ENCODE results near the gene DDX1. TPM values are rescaled to one million over a fixed set of nuclear protein-coding genes. Genes with fewer than 3 reads are reported as not detected.

Gene DDX1
- total RNA-seq, 1 donor from 2014 or later: 58.5 TPM

GRCh38 chr2:15667809-15668556 is 76.3 kb downstream of the DDX1 start:
- Histone ChIP-seq H3K27me3 (ENCODE audit: control insufficient read depth, insufficient read depth, low read length) (no peaks in the 10 kb centered on the region), H3K36me3 (ENCODE audit: control insufficient read depth, insufficient read depth, low read length) (no peaks in the 10 kb centered on the region), H3K4me3 (ENCODE audit: low read depth, low read length) (no peak overlapping the region)
- TF ChIP-seq, protein P1, sequence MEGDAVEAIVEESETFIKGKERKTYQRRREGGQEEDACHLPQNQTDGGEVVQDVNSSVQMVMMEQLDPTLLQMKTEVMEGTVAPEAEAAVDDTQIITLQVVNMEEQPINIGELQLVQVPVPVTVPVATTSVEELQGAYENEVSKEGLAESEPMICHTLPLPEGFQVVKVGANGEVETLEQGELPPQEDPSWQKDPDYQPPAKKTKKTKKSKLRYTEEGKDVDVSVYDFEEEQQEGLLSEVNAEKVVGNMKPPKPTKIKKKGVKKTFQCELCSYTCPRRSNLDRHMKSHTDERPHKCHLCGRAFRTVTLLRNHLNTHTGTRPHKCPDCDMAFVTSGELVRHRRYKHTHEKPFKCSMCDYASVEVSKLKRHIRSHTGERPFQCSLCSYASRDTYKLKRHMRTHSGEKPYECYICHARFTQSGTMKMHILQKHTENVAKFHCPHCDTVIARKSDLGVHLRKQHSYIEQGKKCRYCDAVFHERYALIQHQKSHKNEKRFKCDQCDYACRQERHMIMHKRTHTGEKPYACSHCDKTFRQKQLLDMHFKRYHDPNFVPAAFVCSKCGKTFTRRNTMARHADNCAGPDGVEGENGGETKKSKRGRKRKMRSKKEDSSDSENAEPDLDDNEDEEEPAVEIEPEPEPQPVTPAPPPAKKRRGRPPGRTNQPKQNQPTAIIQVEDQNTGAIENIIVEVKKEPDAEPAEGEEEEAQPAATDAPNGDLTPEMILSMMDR (IDR thresholded peaks at IDR 0.05; ENCODE audit: insufficient read depth, low read length, poor library complexity, severe bottlenecking): no peak
- DNase-seq (ENCODE audit: low read depth): no peak

DNA sequence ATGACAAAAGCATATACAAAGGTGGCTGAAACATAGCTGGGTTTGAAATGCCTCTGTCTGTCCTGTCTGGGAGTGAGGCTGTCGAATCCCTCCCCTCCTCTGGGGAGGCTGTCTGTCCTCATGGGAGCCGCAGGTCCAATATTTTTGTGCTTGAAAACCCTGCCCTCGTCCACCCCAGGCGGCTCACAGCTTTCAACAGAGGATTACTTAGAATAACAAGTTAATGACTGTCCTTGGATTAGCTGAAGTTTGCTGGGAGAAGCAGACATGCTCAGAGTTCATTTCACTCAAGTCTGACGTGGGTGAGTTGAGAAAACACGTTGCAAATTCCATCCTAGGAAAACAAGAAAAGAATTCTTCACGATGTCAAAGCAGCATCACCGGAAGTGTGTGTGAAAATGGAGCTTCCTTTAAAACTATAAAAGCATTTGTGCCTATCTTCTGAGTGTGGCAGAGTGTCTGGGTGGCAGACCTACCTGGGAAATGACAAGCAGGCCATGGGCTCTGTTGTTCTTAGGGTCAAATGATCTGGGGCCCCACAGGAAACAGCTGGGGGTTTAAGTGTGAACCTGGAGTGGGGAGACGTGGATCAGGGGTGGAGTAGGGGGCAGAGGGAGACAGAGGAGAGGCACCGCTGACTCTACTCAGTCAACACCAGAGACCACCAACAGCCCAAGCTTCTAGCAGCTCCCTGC is 77.1 kb downstream of the DDX1 start:
- Histone ChIP-seq H3K36me3 (ENCODE audit: control insufficient read depth, insufficient read depth, low read length) (no peaks in the 10 kb centered on the region), H3K27me3 (ENCODE audit: control insufficient read depth, insufficient read depth, low read length) (no peaks in the 10 kb centered on the region), H3K4me3 (ENCODE audit: low read depth, low read length) (no peak overlapping the region)
- no peak for DNase-seq (ENCODE audit: low read depth)
- TF ChIP-seq, protein P1 (IDR thresholded peaks at IDR 0.05; ENCODE audit: insufficient read depth, low read length, poor library complexity, severe bottlenecking): no peak

- no peaks in the 10 kb centered on the region for H3K27me3 ChIP-seq (ENCODE audit: control insufficient read depth, insufficient read depth, low read length)
- DNase-seq (ENCODE audit: low read depth): no peak
- TF ChIP-seq, protein P1 (IDR thresholded peaks at IDR 0.05; ENCODE audit: insufficient read depth, low read length, poor library complexity, severe bottlenecking): no peak
- no peak overlapping the region for H3K4me3 ChIP-seq (ENCODE audit: low read depth, low read length)
- no peaks in the 10 kb centered on the region for H3K36me3 ChIP-seq (ENCODE audit: control insufficient read depth, insufficient read depth, low read length)
These were observed 77.8 kb downstream of the DDX1 start for GRCh38 chr2:15669375-15669910.

DNA sequence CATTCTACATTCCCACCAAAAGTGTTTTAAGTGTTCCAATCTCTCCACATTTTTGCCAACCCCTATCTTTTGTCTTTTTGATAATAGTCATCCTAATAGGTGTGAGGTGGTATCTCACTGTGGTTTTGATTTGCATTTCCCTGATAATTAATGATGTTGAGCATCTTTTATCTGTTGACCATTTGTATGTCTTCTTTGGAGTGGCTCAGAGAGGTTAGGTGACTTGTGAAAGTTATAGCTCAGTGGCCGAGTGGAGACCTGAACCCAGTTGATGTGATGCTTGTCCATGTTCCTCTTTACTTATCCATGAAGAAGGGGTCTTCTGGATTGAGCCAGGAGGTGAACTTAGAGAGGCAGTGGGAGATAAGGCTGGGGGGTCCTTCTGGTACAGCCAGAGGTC is 78.8 kb downstream of the DDX1 start:
- DNase-seq (ENCODE audit: low read depth): no peak
- Histone ChIP-seq H3K27me3 (ENCODE audit: control insufficient read depth, insufficient read depth, low read length) (no peaks in the 10 kb centered on the region), H3K36me3 (ENCODE audit: control insufficient read depth, insufficient read depth, low read length) (no peaks in the 10 kb centered on the region), H3K4me3 (ENCODE audit: low read depth, low read length) (no peak overlapping the region)
- TF ChIP-seq, protein P1 (IDR thresholded peaks at IDR 0.05; ENCODE audit: insufficient read depth, low read length, poor library complexity, severe bottlenecking): no peak

- Histone ChIP-seq H3K4me3 (ENCODE audit: low read depth, low read length) (no peak overlapping the region), H3K27me3 (ENCODE audit: control insufficient read depth, insufficient read depth, low read length) (no peaks in the 10 kb centered on the region), H3K36me3 (ENCODE audit: control insufficient read depth, insufficient read depth, low read length) (no peaks in the 10 kb centered on the region)
- DNase-seq (ENCODE audit: low read depth): no peak
- TF ChIP-seq, protein P1 (IDR thresholded peaks at IDR 0.05; ENCODE audit: insufficient read depth, low read length, poor library complexity, severe bottlenecking): no peak
These were observed 79.3 kb downstream of the DDX1 start for GRCh38 chr2:15670981-15671380.
